ENCODE results near the gene RGS3.

The RGS3 gene

DNA sequence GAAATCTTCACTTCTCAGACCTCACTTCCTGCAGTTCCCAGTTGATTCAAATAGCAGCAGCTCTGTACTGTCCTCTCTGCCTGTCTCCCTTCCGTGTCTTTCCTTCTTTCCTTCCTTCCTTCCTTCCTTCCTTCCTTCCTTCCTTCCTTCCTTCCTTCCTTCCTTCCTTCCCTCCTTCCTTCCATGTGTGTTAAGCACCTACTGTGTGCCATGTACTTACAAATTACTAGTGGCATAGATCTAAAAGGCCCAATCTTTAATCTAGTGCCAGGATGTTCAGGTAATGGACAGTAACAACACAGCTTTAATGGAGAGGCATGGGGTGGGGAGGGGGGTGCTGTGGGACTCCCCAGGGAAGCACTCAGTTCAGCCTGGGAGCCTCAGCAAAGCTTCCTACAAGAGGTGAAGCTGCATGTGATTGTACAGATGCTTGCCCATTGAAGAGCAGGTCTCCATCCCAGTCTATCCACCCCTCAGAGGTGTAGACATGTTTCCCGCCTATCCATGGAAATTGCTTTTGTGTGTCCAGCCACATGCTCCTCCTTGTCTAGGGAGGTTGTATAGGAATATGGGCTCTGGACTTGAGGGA lies 106.0 kb downstream of the RGS3 start:
- peaks cover 2 to 34% of the 10 kb centered on the region in 2 donors for H3K4me1 ChIP-seq (ENCODE audit: control insufficient read depth in 1 of 2, insufficient read depth in 2 of 2, low read length in 2 of 2)
- H3K9me3 ChIP-seq (ENCODE audit: control insufficient read depth in 1 of 2, low read length in 2 of 2), result no peaks in the 10 kb centered on the region
- no peaks in the 10 kb centered on the region for H3K27me3 ChIP-seq (ENCODE audit: low read depth, low read length)
- H3K4me3 ChIP-seq (ENCODE audit: low read depth in 1 of 2, low read length in 2 of 2), result no peak overlapping the region
- H3K27ac ChIP-seq (ENCODE audit: low read length), result no peak overlapping the region
- H3K36me3 ChIP-seq (ENCODE audit: control insufficient read depth in 1 of 2, insufficient read depth in 2 of 2, low read length in 2 of 2), result no peaks in the 10 kb centered on the region

DNA sequence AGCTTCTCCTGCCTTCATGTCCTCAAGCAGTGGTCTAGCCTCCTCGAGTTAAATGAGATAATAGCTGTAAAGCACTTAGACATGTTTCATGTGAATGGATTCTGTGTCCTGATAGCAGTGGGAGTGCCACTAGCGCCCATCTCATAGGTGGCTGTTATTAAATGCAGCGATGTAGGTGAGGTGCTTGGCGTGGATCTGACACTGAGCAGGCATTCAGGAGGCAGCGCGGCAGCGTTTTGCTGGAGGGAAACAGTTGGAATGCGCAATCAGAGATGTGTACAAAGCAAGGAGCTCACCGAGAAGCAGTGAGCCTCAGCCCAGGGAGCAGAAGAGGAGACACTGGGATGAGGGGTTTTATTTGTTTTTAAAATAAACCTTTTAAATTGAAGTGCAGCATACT lies 106.6 kb downstream of the RGS3 start:
- H3K9me3 ChIP-seq (ENCODE audit: control insufficient read depth in 1 of 2, low read length in 2 of 2), result no peaks in the 10 kb centered on the region
- no peak overlapping the region for H3K4me3 ChIP-seq (ENCODE audit: low read depth in 1 of 2, low read length in 2 of 2)
- no peak overlapping the region for H3K27ac ChIP-seq (ENCODE audit: low read length)
- H3K4me1 ChIP-seq (ENCODE audit: control insufficient read depth in 1 of 2, insufficient read depth in 2 of 2, low read length in 2 of 2), result peaks cover 0 to 29% of the 10 kb centered on the region in 2 donors
- no peaks in the 10 kb centered on the region for H3K36me3 ChIP-seq (ENCODE audit: control insufficient read depth in 1 of 2, insufficient read depth in 2 of 2, low read length in 2 of 2)
- no peaks in the 10 kb centered on the region for H3K27me3 ChIP-seq (ENCODE audit: low read depth, low read length)

GRCh38 chr9:113570749-113571711 lies 107.5 kb downstream of the RGS3 start:
- Histone ChIP-seq H3K4me3 (ENCODE audit: low read depth in 1 of 2, low read length in 2 of 2) (no peak overlapping the region), H3K27me3 (ENCODE audit: low read depth, low read length) (no peaks in the 10 kb centered on the region), H3K27ac (ENCODE audit: low read length) (no peak overlapping the region), H3K9me3 (ENCODE audit: control insufficient read depth in 1 of 2, low read length in 2 of 2) (no peaks in the 10 kb centered on the region), H3K4me1 (ENCODE audit: control insufficient read depth in 1 of 2, insufficient read depth in 2 of 2, low read length in 2 of 2) (peaks cover 0 to 21% of the 10 kb centered on the region in 2 donors), H3K36me3 (ENCODE audit: control insufficient read depth in 1 of 2, insufficient read depth in 2 of 2, low read length in 2 of 2) (no peaks in the 10 kb centered on the region)

GRCh38 chr9:113572076-113572861 lies 108.7 kb downstream of the RGS3 start:
- Histone ChIP-seq H3K36me3 (ENCODE audit: control insufficient read depth in 1 of 2, insufficient read depth in 2 of 2, low read length in 2 of 2) (no peaks in the 10 kb centered on the region), H3K27ac (ENCODE audit: low read length) (no peak overlapping the region), H3K27me3 (ENCODE audit: low read depth, low read length) (no peaks in the 10 kb centered on the region), H3K9me3 (ENCODE audit: control insufficient read depth in 1 of 2, low read length in 2 of 2) (no peaks in the 10 kb centered on the region), H3K4me1 (ENCODE audit: control insufficient read depth in 1 of 2, insufficient read depth in 2 of 2, low read length in 2 of 2) (peaks cover 1 to 12% of the 10 kb centered on the region in 2 donors), H3K4me3 (ENCODE audit: low read depth in 1 of 2, low read length in 2 of 2) (no peak overlapping the region)

DNA sequence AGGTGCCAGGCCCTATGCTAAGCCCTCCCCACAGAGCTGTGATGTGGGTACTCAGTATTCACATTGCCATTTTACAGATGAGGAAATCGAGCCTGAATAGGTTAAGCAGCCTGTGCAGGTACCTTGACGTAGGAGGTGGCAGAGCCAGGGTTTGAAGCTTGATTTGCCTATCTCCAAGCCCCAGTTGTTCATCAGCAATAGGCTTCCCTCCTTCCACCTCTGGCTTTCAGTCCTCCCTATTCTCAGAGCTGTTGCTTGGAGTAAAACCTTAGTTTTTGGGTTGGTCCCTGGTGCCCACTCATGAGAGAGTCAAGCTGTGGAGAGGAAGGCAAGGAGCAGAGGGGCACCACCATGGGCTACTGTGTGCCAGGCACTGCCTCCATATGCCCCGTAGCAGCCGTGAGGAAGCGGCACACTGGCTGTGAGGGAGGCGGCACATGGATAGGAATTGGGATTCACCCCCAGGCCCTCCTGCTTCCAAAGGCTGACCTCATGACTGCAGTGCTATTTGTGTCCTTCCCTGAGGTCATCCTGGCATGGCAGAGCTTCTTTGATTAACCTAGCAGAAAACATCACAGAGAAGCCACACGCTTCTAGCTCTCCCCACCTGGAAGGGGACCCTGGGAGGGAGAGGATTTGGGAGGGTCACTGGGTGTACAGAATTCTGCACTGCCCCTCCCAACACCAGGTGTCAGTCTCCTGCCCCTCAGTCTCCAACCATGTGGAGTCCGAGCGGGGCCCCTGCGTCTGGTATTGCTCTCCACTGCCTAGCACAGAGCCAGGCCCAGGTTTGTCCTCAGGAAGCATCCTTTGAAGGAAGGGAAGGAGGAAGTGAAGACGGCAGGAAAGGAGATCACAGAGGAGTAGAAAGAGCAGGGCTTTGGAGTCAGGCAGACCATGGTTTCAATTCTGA lies 109.8 kb downstream of the RGS3 start:
- Histone ChIP-seq H3K9me3 (ENCODE audit: control insufficient read depth in 1 of 2, low read length in 2 of 2) (no peaks in the 10 kb centered on the region), H3K27ac (ENCODE audit: low read length) (no peak overlapping the region), H3K4me1 (ENCODE audit: control insufficient read depth in 1 of 2, insufficient read depth in 2 of 2, low read length in 2 of 2) (peaks cover 5 to 7% of the 10 kb centered on the region in 2 donors), H3K27me3 (ENCODE audit: low read depth, low read length) (no peaks in the 10 kb centered on the region), H3K36me3 (ENCODE audit: control insufficient read depth in 1 of 2, insufficient read depth in 2 of 2, low read length in 2 of 2) (no peaks in the 10 kb centered on the region), H3K4me3 (ENCODE audit: low read depth in 1 of 2, low read length in 2 of 2) (no peak overlapping the region)

- Histone ChIP-seq H3K4me1 (ENCODE audit: control insufficient read depth in 1 of 2, insufficient read depth in 2 of 2, low read length in 2 of 2) (peaks cover 3 to 11% of the 10 kb centered on the region in 2 donors), H3K4me3 (ENCODE audit: low read depth in 1 of 2, low read length in 2 of 2) (no peak overlapping the region), H3K27ac (ENCODE audit: low read length) (no peak overlapping the region), H3K36me3 (ENCODE audit: control insufficient read depth in 1 of 2, insufficient read depth in 2 of 2, low read length in 2 of 2) (no peaks in the 10 kb centered on the region), H3K9me3 (ENCODE audit: control insufficient read depth in 1 of 2, low read length in 2 of 2) (no peaks in the 10 kb centered on the region), H3K27me3 (ENCODE audit: low read depth, low read length) (no peaks in the 10 kb centered on the region)
Observed at GRCh38 chr9:113573959-113574352, 110.4 kb downstream of the RGS3 start.

- Histone ChIP-seq H3K36me3 (ENCODE audit: control insufficient read depth in 1 of 2, insufficient read depth in 2 of 2, low read length in 2 of 2) (no peaks in the 10 kb centered on the region), H3K27me3 (ENCODE audit: low read depth, low read length) (no peaks in the 10 kb centered on the region), H3K4me3 (ENCODE audit: low read depth in 1 of 2, low read length in 2 of 2) (no peak overlapping the region), H3K4me1 (ENCODE audit: control insufficient read depth in 1 of 2, insufficient read depth in 2 of 2, low read length in 2 of 2) (peaks cover 8 to 17% of the 10 kb centered on the region in 2 donors), H3K9me3 (ENCODE audit: control insufficient read depth in 1 of 2, low read length in 2 of 2) (no peaks in the 10 kb centered on the region), H3K27ac (ENCODE audit: low read length) (no peak overlapping the region)
Observed at GRCh38 chr9:113574441-113575262, 111.1 kb downstream of the RGS3 start.

- H3K4me3 ChIP-seq (ENCODE audit: low read depth in 1 of 2, low read length in 2 of 2), result no peak overlapping the region
- H3K27ac ChIP-seq (ENCODE audit: low read length), result no peak overlapping the region
- H3K36me3 ChIP-seq (ENCODE audit: control insufficient read depth in 1 of 2, insufficient read depth in 2 of 2, low read length in 2 of 2), result no peaks in the 10 kb centered on the region
- H3K9me3 ChIP-seq (ENCODE audit: control insufficient read depth in 1 of 2, low read length in 2 of 2), result no peaks in the 10 kb centered on the region
- H3K4me1 ChIP-seq (ENCODE audit: control insufficient read depth in 1 of 2, insufficient read depth in 2 of 2, low read length in 2 of 2), result peaks cover 35 to 44% of the 10 kb centered on the region in 2 donors
- H3K27me3 ChIP-seq (ENCODE audit: low read depth, low read length), result no peaks in the 10 kb centered on the region
Observed at GRCh38 chr9:113577525-113578261, 114.2 kb downstream of the RGS3 start.

DNA sequence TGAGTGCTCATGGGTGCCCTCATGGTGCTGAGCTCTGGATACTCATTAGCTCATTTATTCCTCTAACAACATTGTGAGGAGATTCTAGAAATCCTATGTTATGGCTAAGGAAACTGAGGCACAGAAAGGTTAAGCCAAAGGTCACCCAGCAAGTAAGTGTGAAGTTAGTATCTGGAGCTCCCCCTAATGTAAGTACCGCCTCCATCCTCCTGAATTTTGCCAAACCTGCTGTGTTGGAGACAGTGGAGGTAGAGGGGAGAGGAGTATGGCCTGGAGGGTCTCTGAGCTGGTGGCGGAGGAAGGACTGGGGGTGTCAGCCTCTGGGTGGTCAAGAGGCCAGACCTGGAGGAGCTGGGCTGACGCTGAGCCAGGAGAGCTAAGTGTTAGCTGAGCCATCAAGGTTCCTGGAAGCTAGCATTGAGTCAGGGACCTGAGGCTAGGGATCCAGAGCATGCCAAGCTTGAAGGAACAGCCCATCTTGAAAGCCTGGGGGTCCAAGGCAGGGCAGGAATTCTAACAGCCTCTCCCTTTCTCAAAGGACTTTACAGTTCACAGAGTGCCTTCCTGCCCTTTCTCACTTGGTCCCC lies 114.8 kb downstream of the RGS3 start:
- no peak overlapping the region for H3K4me3 ChIP-seq (ENCODE audit: low read depth in 1 of 2, low read length in 2 of 2)
- peaks cover 35 to 46% of the 10 kb centered on the region in 2 donors for H3K4me1 ChIP-seq (ENCODE audit: control insufficient read depth in 1 of 2, insufficient read depth in 2 of 2, low read length in 2 of 2)
- peak overlapping the region; percentile 88 for H3K27ac ChIP-seq (ENCODE audit: low read length)
- H3K9me3 ChIP-seq (ENCODE audit: control insufficient read depth in 1 of 2, low read length in 2 of 2), result no peaks in the 10 kb centered on the region
- H3K27me3 ChIP-seq (ENCODE audit: low read depth, low read length), result no peaks in the 10 kb centered on the region
- peaks cover 0 to 4% of the 10 kb centered on the region in 2 donors for H3K36me3 ChIP-seq (ENCODE audit: control insufficient read depth in 1 of 2, insufficient read depth in 2 of 2, low read length in 2 of 2)
